VCaP (cell line): ENCODE measurements around the gene ZNF282.
"Not testable (repeated sequence)": the region's sequence is repeated elsewhere in the genome, so short reads cannot be mapped to it uniquely, and the experiment has no call there.

ENCODE experiments used
- H3K27ac ChIP-seq: fragments of 450-650 bp; 2 replicates; pipeline ENCODE4 v1.5.1; 2017
- CTCF ChIP-seq: fragments of 450-650 bp; conservative IDR thresholded peaks from 2 replicates; pipeline ENCODE4 v1.5.1; 2017; ENCODE audit warnings: mild to moderate bottlenecking, moderate library complexity

ZNF282 gene

GRCh38 chr7:149238051-149238450 lies 42.7 kb downstream of the ZNF282 start:
- peak overlapping the region; percentile 18; the same call in 1 of the 2 replicates for H3K27ac ChIP-seq
- no peak for TF ChIP-seq CTCF

- peak; percentile 98 for TF ChIP-seq CTCF
- peak within 1 kb of the TSS; percentile 78 for H3K27ac ChIP-seq
These were observed 44.2 kb downstream of the ZNF282 start, which contains the start of gene ZNF212 for GRCh38 chr7:149239345-149240143. TSS of gene ZNF212 (plus strand) at chr7:149239651. CDS start at chr7:149239779, 128 bp downstream.

- TF ChIP-seq CTCF: no peak
- peak overlapping the region; percentile 78; the same call in 1 of the 2 replicates for H3K27ac ChIP-seq
These were observed 45.3 kb downstream of the ZNF282 start for GRCh38 chr7:149240637-149241036.

- no peak overlapping the region for H3K27ac ChIP-seq
- TF ChIP-seq CTCF: no peak
These were observed 46.4 kb downstream of the ZNF282 start for GRCh38 chr7:149241696-149242095.

GRCh38 chr7:149245244-149245643 lies 49.9 kb downstream of the ZNF282 start:
- no peak overlapping the region for H3K27ac ChIP-seq

GRCh38 chr7:149245744-149246143 lies 50.4 kb downstream of the ZNF282 start:
- no peak for TF ChIP-seq CTCF
- no peak overlapping the region for H3K27ac ChIP-seq

More at GRCh38 chr7:149245244-149245643, 49.9 kb downstream of the ZNF282 start:
- no peak for TF ChIP-seq CTCF

- no peak overlapping the region for H3K27ac ChIP-seq
- no peak for TF ChIP-seq CTCF
These were observed 53.4 kb downstream of the ZNF282 start for GRCh38 chr7:149248777-149249176.

GRCh38 chr7:149250151-149250550 lies 54.8 kb downstream of the ZNF282 start:
- H3K27ac ChIP-seq: not testable (repeated sequence)

- not testable (repeated sequence) for H3K27ac ChIP-seq
These were observed 56.2 kb downstream of the ZNF282 start for GRCh38 chr7:149251518-149251917.
